Measurements from ENCODE around the gene PLXNA4.

GRCh38 chr7:132076301-132077035 lies 499.8 kb downstream of the PLXNA4 start:
- no peak for TF ChIP-seq POLR2A (IDR thresholded peaks at IDR 0.05; ENCODE audit: low read length)
- no peak for TF ChIP-seq GATA1 (IDR thresholded peaks at IDR 0.05; ENCODE audit: low read depth, low read length)

All from erythroblast (primary cell).